HUES64 (cell line): ENCODE data around the gene NSG2.
"Not testable (repeated sequence)": the region's sequence is repeated elsewhere in the genome, so short reads cannot be mapped to it uniquely, and the experiment has no call there.

Experiments
- H3K27ac ChIP-seq: 2 replicates; pipeline ENCODE4 v1.7.0; 2013; ENCODE audit warnings: low read depth, low read length, inconsistent platforms
- H3K27me3 ChIP-seq: 2 replicates; pipeline ENCODE4 v1.6.1; 2013; ENCODE audit warnings: mild to moderate bottlenecking, low read length; ENCODE audit not compliant: insufficient read depth
- H3K36me3 ChIP-seq: 2 replicates; pipeline ENCODE4 v1.6.1; 2013; ENCODE audit warnings: mild to moderate bottlenecking, low read length; ENCODE audit not compliant: insufficient read depth
- H3K4me1 ChIP-seq: 2 replicates; pipeline ENCODE4 v1.6.1; 2013; ENCODE audit warnings: mild to moderate bottlenecking, low read length, moderate library complexity; ENCODE audit not compliant: insufficient read depth
- H3K4me3 ChIP-seq: 2 replicates; pipeline ENCODE4 v1.5.1; 2013; ENCODE audit warnings: mild to moderate bottlenecking, low read length, moderate library complexity
- H3K9ac ChIP-seq: 2 replicates; pipeline ENCODE4 v1.6.1; 2013; ENCODE audit warnings: mild to moderate bottlenecking, low read depth, low read length
- H3K9me3 ChIP-seq: 2 replicates; pipeline ENCODE4 v1.6.1; 2013; ENCODE audit warnings: low read depth, low read length; ENCODE audit not compliant: insufficient read depth
- WGBS: fragments of 150-250, 120-280 bp; methylation state at CpG from one replicate; pipeline ENCODE4 v1.1.7; 2013; ENCODE audit warnings: missing lambda C conversion rate; 5-methylcytosine and 5-hydroxymethylcytosine counted together

The NSG2 gene

GRCh38 chr5:174086751-174087150 is 41.2 kb downstream of the NSG2 start:
- H3K4me1 ChIP-seq = no peaks in the 10 kb centered on the region; the same call in 1 of the 2 replicates
- H3K36me3 ChIP-seq = no peaks in the 10 kb centered on the region
- WGBS = 97% methylated on average over 5 of the region's 5 CpGs

DNA sequence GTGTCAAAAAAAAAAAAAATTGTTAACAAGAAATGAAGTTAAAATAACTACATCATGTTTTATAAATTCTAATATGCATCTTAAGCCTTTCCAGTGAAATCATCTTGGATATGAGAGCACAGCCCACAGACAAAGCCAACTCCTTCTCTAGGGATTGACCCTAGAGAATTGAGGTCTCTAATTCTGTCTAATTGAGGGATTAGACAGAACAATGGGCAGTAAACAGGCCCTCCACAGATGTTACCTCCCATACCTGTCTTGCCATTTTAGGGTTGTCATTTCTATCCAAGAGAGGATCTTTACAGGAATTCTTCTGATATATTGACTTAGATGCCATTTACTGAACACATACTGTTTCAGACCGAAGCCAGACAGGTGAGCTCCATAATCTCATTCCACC is 42.3 kb downstream of the NSG2 start:
- no peaks in the 10 kb centered on the region for H3K27me3 ChIP-seq
- no peak overlapping the region for H3K27ac ChIP-seq
- no peak overlapping the region for H3K9ac ChIP-seq
- no peak overlapping the region for H3K4me3 ChIP-seq
- H3K9me3 ChIP-seq = no peaks in the 10 kb centered on the region
- no peaks in the 10 kb centered on the region; the same call in 1 of the 2 replicates for H3K4me1 ChIP-seq
- no peaks in the 10 kb centered on the region for H3K36me3 ChIP-seq
- WGBS = 100% methylated on average over 1 of the region's 1 CpG

More at GRCh38 chr5:174086751-174087150, 41.2 kb downstream of the NSG2 start:
- H3K4me3 ChIP-seq = no peak overlapping the region
- no peaks in the 10 kb centered on the region for H3K27me3 ChIP-seq
- no peak overlapping the region for H3K27ac ChIP-seq
- no peak overlapping the region for H3K9ac ChIP-seq
- H3K9me3 ChIP-seq = no peaks in the 10 kb centered on the region

DNA sequence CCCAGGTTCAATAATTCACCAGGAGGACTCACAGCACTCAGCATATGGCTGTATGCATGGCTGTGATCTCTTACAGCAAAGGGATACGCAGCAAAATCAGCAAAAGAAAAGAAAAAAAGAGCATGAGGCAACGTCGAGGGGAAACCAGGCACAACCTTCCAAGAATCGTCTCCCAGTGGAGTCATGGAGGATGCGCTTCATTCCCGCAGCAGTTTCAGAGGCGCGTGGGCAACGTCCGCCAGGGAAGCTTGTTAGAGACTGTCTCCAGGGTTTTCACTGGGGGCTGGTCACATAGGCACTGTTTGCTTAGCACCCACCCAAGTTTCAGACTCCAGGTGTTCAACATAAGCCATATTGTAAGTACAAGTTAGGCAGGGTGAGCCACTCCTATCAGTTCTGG is 44.6 kb downstream of the NSG2 start:
- no peaks in the 10 kb centered on the region for H3K9me3 ChIP-seq
- H3K4me1 ChIP-seq = peaks cover 5% of the 10 kb centered on the region; the same call in 1 of the 2 replicates
- H3K27me3 ChIP-seq = no peaks in the 10 kb centered on the region
- WGBS = 90% methylated on average over 10 of the region's 10 CpGs
- H3K27ac ChIP-seq = no peak overlapping the region
- H3K36me3 ChIP-seq = no peaks in the 10 kb centered on the region
- no peak overlapping the region for H3K4me3 ChIP-seq
- H3K9ac ChIP-seq = no peak overlapping the region

DNA sequence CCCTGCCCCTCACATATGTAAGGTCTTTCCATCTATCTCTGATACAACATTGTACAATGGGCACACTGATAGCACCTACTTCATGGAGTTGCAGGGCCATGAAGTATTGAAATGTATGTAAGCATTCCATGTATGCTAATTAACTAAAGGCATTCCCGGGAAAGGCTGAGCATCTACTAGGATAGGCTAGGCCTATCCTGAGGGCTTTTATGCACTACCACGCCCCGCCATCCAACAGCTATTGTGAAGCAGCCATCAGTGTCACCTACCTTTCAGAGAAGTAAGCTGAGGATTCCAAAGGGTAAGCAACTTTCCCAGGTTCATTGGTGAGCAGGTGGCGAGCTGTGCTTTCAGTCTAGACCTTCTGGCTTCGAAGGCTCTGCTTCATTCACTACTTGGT is 47.6 kb downstream of the NSG2 start:
- WGBS = 67% methylated on average over 5 of the region's 5 CpGs
- Histone ChIP-seq H3K27ac (no peak overlapping the region), H3K4me1 (peaks cover 5% of the 10 kb centered on the region; the same call in 1 of the 2 replicates)

GRCh38 chr5:174094857-174095606 is 49.5 kb downstream of the NSG2 start:
- H3K27me3 ChIP-seq = no peaks in the 10 kb centered on the region
- WGBS = 87% methylated on average over 10 of the region's 10 CpGs
- no peaks in the 10 kb centered on the region for H3K36me3 ChIP-seq
- H3K9me3 ChIP-seq = no peaks in the 10 kb centered on the region
- H3K4me1 ChIP-seq = peaks cover 5% of the 10 kb centered on the region; the same call in 1 of the 2 replicates
- H3K9ac ChIP-seq = no peak overlapping the region
- no peak overlapping the region for H3K4me3 ChIP-seq
- no peak overlapping the region for H3K27ac ChIP-seq

More for the DNA sequence above, 47.6 kb downstream of the NSG2 start:
- Histone ChIP-seq H3K4me3 (no peak overlapping the region), H3K9me3 (no peaks in the 10 kb centered on the region), H3K27me3 (no peaks in the 10 kb centered on the region), H3K9ac (no peak overlapping the region), H3K36me3 (no peaks in the 10 kb centered on the region)

- H3K36me3 ChIP-seq = no peaks in the 10 kb centered on the region
- H3K27ac ChIP-seq = no peak overlapping the region
- 89% methylated on average over 6 of the region's 6 CpGs for WGBS
- H3K27me3 ChIP-seq = no peaks in the 10 kb centered on the region
- no peaks in the 10 kb centered on the region for H3K9me3 ChIP-seq
- no peak overlapping the region for H3K4me3 ChIP-seq
- peaks cover 5% of the 10 kb centered on the region; the same call in 1 of the 2 replicates for H3K4me1 ChIP-seq
- no peak overlapping the region for H3K9ac ChIP-seq
These were observed 51.1 kb downstream of the NSG2 start for GRCh38 chr5:174096619-174097018.

GRCh38 chr5:174097486-174098185 is 52.1 kb downstream of the NSG2 start:
- no peaks in the 10 kb centered on the region for H3K27me3 ChIP-seq
- no peak overlapping the region for H3K27ac ChIP-seq
- H3K4me3 ChIP-seq = no peak overlapping the region
- no peak overlapping the region for H3K9ac ChIP-seq
- H3K36me3 ChIP-seq = no peaks in the 10 kb centered on the region
- WGBS = 88% methylated on average over 4 of the region's 4 CpGs
- peaks cover 5% of the 10 kb centered on the region; the same call in 1 of the 2 replicates for H3K4me1 ChIP-seq
- H3K9me3 ChIP-seq = no peaks in the 10 kb centered on the region

GRCh38 chr5:174098694-174099093 is 53.2 kb downstream of the NSG2 start:
- Histone ChIP-seq H3K27ac (no peak overlapping the region), H3K27me3 (no peaks in the 10 kb centered on the region), H3K36me3 (no peaks in the 10 kb centered on the region), H3K9ac (no peak overlapping the region), H3K9me3 (no peaks in the 10 kb centered on the region), H3K4me1 (no peaks in the 10 kb centered on the region), H3K4me3 (no peak overlapping the region)
- 95% methylated on average over 15 of the region's 15 CpGs for WGBS

- Histone ChIP-seq H3K9me3 (no peaks in the 10 kb centered on the region), H3K27me3 (no peaks in the 10 kb centered on the region), H3K9ac (no peak overlapping the region), H3K27ac (no peak overlapping the region), H3K36me3 (no peaks in the 10 kb centered on the region), H3K4me1 (no peaks in the 10 kb centered on the region), H3K4me3 (no peak overlapping the region)
- WGBS = 85% methylated on average over 5 of the region's 5 CpGs
These were observed 55.0 kb downstream of the NSG2 start for GRCh38 chr5:174100490-174100889.

DNA sequence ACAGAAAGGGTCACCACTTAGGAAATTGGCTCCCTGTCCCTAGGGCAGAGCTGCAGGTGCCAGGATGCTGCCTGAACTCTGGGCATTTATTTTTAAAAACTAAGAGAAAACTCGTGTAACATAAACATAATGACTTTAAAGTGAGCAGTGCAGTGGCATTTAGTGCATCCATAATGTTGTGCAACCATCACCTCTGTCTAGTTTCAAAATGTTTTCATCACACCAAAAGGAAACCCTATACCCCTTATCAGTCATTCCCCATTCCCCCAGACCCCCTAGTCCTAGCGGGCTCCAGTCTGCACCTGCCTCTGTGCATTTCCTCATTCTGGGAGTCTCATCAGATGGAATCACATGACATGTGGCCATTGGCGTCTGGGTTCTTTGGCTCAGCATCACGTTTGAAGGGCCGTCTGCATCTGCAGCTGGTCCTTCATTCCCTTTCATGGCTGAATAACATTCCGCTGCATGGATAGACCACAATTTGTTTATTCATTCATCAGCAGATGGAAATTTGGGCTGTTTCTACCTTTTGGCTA is 55.8 kb downstream of the NSG2 start:
- Histone ChIP-seq H3K9me3 (no peaks in the 10 kb centered on the region), H3K4me1 (no peaks in the 10 kb centered on the region), H3K36me3 (no peaks in the 10 kb centered on the region), H3K9ac (no peak overlapping the region), H3K27ac (no peak overlapping the region), H3K4me3 (no peak overlapping the region), H3K27me3 (no peaks in the 10 kb centered on the region)
- 93% methylated on average over 6 of the region's 6 CpGs for WGBS

GRCh38 chr5:174102574-174102973 is 57.1 kb downstream of the NSG2 start:
- not testable (repeated sequence) for H3K36me3 ChIP-seq, H3K4me1 ChIP-seq, H3K9me3 ChIP-seq, H3K4me3 ChIP-seq, H3K9ac ChIP-seq, H3K27ac ChIP-seq, H3K27me3 ChIP-seq
- WGBS = 93% methylated on average over 1 of the region's 2 CpGs
